C1 segment of cervical spinal cord (tissue), 14 donors: ENCODE results near the gene CCDC74A.
"Not testable (repeated sequence)": the region's sequence is repeated elsewhere in the genome, so short reads cannot be mapped to it uniquely, and the experiment has no call there.

Experiments used
- DNase-seq, 14 donors: peaks; one replicate each; lab custom pipeline; 2025; lab: John Stamatoyannopoulos, UW

CCDC74A gene

GRCh38 chr2:131527131-131528001 is at the start of gene CCDC74A:
Gene CCDC74A (plus strand): TSS chr2:131527888. CDS start chr2:131527971, 83 bp downstream.
- DNase-seq = peak in 8 of 14 donors; percentile 10 to 44 (median 26)

- DNase-seq = peak in 1 of 14 donors; percentile 31
These were observed 49.4 kb upstream of the CCDC74A start for GRCh38 chr2:131478074-131478849.

GRCh38 chr2:131478850-131479461 is 48.7 kb upstream of the CCDC74A start:
- not testable (repeated sequence) for DNase-seq

- DNase-seq = not testable (repeated sequence)
These were observed 47.3 kb upstream of the CCDC74A start for GRCh38 chr2:131480351-131480750.

GRCh38 chr2:131482506-131483155 is 45.1 kb upstream of the CCDC74A start:
- not testable (repeated sequence) for DNase-seq

GRCh38 chr2:131483981-131484820 is 43.5 kb upstream of the CCDC74A start:
- not testable (repeated sequence) for DNase-seq

GRCh38 chr2:131484906-131485460 is 42.7 kb upstream of the CCDC74A start:
- DNase-seq = not testable (repeated sequence)

- not testable (repeated sequence) for DNase-seq
These were observed 41.3 kb upstream of the CCDC74A start for GRCh38 chr2:131486201-131486902.

GRCh38 chr2:131488306-131489205 is 39.1 kb upstream of the CCDC74A start:
- DNase-seq = no peak

- peak in 6 of 14 donors; percentile 5 to 31 (median 20) for DNase-seq
These were observed 36.8 kb upstream of the CCDC74A start for GRCh38 chr2:131490616-131491468.

- peak in 2 of 14 donors; percentile 21 to 23 for DNase-seq
These were observed 36.2 kb upstream of the CCDC74A start for GRCh38 chr2:131491469-131491836.

- peak in 1 of 14 donors; percentile 18 for DNase-seq
These were observed 35.7 kb upstream of the CCDC74A start, which contains the start of gene MZT2A for GRCh38 chr2:131492015-131492417. Gene MZT2A (minus strand): TSS chr2:131492397. CDS start chr2:131492376, 21 bp downstream.

GRCh38 chr2:131492418-131493198 is 35.1 kb upstream of the CCDC74A start:
- DNase-seq = peak; percentile 21 to 91 (median 82)

GRCh38 chr2:131493199-131493968 is 34.3 kb upstream of the CCDC74A start:
- DNase-seq = peak in 2 of 14 donors; percentile 22 to 37

GRCh38 chr2:131495506-131495905 is 32.2 kb upstream of the CCDC74A start:
- not testable (repeated sequence) for DNase-seq
